Body of pancreas (tissue), 4 donors: ENCODE results near the gene SCP2.

ENCODE experiments used
- POLR2A ChIP-seq, 3 donors: fragments of 450-650 bp; IDR thresholded peaks; one replicate each; pipeline ENCODE4 v1.6.1; 2016; ENCODE audit warnings: antibody characterized with exemption in 3 of 3, mild to moderate bottlenecking in 2 of 3
- TF ChIP-seq, protein P1 (sequence below), 7 experiments: fragments of 450-650 bp in 4 of 7; fragments of 200-600 bp in 3 of 7; sonication (generic) in 3 of 7; IDR thresholded peaks; one replicate each; pipeline ENCODE4 v1.5.1; 2016 to 2019; ENCODE audit warnings: antibody characterized with exemption in 7 of 7

GRCh38 chr1:53086491-53087070 lies 159.5 kb downstream of the SCP2 start:
- TF ChIP-seq, protein P1, sequence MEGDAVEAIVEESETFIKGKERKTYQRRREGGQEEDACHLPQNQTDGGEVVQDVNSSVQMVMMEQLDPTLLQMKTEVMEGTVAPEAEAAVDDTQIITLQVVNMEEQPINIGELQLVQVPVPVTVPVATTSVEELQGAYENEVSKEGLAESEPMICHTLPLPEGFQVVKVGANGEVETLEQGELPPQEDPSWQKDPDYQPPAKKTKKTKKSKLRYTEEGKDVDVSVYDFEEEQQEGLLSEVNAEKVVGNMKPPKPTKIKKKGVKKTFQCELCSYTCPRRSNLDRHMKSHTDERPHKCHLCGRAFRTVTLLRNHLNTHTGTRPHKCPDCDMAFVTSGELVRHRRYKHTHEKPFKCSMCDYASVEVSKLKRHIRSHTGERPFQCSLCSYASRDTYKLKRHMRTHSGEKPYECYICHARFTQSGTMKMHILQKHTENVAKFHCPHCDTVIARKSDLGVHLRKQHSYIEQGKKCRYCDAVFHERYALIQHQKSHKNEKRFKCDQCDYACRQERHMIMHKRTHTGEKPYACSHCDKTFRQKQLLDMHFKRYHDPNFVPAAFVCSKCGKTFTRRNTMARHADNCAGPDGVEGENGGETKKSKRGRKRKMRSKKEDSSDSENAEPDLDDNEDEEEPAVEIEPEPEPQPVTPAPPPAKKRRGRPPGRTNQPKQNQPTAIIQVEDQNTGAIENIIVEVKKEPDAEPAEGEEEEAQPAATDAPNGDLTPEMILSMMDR (IDR thresholded peaks at IDR 0.05): no peak
- TF ChIP-seq POLR2A (IDR thresholded peaks at IDR 0.05): no peak
